Measurements from ENCODE around the gene SRGAP2C.
"Not testable (repeated sequence)": the region's sequence is repeated elsewhere in the genome, so short reads cannot be mapped to it uniquely, and the experiment has no call there.

Gene SRGAP2C

DNA sequence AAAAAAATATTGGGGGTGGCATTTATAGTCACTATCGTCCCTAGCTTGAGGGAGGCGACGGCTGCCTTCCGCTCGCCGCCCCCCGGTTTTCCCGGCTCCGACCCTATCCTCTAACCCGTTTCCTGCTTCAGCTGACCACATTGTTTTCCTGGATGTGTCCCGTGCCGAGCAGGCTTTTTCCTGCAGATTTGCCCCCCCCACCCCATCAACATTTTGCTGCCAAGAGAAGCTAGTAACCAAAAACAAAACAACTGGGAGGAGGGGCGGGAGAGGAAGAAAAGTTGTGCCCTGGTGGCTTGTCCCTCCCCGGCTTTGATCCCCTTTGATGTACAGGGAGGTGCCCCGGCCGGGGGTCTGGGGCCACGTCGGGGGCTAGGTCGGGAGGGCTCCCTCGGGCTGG is 1.4 kb downstream of the SRGAP2C start:
- not testable (repeated sequence) for DNase-seq (ENCODE audit: low spot score)

DNA sequence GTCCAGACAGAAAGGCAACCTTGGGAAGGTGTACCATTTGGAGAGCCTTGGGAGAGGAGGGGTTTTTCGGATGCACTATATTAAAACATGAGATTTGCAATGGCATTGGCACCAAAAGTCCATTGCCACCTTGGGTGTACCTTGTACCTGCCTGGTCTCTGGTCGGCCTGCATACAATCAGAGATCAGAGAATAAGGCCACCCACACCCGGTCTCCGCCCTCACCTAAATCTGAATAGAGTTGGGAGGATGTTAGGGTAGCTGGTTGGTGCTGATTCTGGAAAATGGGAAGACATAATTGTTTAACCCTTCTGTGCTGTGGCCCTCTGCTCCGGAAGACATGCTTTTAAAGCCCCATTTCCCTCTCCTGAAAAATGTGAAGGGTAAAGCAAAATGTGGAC is 3.1 kb downstream of the SRGAP2C start:
- DNase-seq (ENCODE audit: low spot score), result not testable (repeated sequence)

DNA sequence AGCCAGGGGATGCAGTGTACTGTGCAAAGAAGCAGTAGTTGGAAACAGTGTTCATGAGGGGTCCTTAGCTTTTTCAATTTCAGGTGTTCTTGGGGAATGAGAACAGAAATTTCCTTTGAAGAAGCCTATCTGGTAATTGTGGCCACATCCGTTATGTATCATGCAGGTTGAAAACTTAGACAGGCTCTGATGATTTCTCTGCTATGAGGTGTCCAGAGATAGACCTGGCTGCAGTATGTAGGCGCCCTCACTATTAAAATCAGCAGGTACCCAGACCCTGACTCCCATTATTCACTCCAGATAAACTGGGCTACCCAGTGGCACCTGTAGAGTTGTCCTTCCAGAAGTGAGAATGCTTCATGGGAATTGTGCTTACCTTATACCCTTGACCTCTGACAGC is 7.7 kb downstream of the SRGAP2C start:
- not testable (repeated sequence) for DNase-seq (ENCODE audit: low spot score)

DNA sequence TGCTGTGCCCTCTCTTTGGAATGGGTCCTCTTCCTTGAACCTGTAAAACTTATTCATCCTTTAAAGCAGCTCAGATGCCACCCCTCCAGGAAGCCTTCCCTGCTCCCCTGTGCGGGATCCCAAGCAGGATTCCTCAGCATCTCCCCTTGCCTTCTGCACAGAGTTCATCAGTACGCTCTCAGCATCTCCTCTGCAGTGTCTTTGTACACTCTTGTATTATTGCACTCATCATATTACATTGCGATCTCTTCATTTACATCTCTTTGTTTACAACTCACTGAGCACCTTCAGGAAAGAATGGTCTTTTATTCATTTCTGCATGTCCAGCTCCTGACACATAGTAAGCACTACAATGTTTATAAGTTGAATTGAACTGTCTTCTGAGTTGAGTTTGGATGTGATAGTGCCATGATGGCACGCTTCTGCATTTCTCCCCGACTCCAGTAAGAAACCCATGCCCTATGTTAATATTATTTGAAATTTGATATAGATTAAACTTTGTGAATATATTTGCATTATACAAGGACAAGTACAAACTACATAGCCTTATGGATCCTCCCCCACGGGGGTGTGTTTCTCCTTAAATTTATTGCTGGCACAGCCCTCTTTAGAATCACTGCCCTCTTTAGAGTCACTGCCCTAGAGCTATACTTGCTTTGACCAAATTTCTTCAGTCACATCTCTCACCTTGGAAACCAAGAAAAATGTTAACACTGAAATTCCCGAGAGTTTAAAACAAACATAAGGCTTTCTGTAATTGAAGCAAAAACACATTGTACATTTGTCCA is 12.5 kb downstream of the SRGAP2C start:
- not testable (repeated sequence) for DNase-seq (ENCODE audit: low spot score)

DNA sequence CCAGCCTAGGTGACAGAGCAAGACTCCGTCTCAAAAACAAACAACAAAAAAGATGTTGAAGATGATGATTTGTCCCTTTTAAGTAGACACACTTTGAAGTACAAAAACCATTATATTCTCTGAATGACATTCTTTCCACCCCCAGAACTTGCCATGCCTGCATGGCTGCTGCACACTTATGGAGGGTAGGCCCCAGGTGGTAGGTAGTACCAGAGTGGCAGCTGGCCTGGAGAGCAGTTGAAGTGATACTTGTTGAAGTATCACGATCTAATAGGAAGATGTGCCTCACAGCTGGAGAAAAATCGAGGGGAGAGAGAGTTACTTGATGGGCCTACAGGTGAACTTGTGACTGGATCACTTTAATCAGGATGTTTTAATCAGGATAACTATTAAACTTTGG is 15.0 kb downstream of the SRGAP2C start:
- DNase-seq (ENCODE audit: low spot score), result not testable (repeated sequence)

DNA sequence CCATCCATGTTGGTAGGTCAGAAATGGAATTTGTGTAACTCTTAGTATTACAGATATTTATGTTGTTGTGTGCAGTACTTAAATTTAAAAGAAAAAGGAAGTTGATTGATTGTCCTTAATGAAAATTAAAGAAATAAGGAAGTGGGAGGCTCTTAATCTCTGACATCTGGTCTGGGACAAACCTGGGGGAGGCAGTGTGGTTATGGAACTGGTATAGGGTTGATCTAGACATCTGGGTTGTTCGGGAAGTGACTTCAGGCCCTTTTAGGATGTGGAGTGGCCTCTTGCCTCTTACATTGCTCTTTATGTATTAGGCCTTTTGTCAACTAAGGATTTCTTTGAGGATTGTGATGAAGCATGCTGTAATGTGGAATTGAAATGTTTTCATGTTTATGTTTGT is 15.5 kb downstream of the SRGAP2C start:
- DNase-seq (ENCODE audit: low spot score), result not testable (repeated sequence)

DNA sequence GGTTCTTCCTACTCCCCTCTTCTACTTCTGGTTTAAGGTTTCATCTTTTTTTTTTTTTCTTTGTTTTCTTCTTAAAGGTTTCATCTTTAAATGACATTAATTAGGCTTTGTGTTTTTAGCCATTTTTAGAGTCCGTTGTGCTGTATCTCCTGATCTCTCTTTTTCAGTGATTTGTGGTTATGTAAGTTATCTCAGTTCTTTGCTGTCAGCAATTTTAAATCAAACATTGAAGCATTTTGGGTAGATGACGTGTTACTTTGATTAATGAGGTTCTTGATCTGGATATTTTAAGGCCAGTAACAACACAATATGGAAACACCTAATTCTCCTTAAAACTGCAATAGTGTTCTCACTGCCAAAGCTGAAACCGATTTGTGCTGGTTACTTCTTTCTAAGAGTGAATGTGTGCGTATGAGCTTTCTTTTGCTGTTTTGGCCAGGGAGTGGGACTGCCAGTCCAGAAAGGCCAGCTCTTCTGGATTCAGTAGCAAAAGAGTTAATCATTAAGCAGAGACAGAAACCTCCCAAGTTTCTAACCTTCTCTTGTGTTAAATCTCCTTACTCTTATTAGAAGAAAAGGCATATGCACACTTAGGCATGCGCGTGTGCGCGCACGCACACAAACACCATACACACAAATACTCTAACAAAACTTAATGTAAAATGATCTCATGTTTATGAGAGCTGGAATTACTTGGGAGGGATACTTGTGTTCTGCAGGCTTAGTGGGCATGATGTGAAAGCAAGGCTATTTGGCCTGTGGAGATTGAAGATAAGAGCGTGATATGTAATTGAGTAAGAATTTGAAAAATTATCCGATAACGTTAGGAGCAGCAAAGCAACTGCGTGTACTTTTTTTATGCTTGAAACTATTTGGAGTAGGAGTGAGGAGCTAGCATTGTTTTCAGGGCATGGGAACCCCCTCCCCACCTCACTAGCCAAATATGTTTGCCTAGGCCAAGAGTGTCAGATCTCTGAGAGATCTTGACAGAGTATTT is 16.5 kb downstream of the SRGAP2C start:
- DNase-seq (ENCODE audit: low spot score), result not testable (repeated sequence)

DNA sequence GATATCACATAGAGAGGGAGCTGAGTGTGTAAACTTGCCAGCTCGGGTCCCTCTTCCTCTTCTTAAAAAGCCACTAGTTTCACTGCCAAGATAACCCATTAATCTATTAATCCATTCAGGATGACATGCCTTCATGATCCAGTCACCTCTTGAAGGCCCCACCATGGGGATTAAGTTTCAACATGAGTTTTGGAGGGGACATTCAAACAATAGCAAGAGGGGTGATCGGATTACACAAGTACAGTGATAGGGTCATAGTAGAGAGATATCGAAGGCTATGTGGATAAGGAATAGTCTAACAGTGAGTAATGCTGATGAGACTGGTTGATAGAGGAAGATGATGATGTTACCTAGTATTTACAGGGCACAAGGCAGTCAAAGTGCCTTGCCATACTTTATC is 18.2 kb downstream of the SRGAP2C start:
- not testable (repeated sequence) for DNase-seq (ENCODE audit: low spot score)

DNA sequence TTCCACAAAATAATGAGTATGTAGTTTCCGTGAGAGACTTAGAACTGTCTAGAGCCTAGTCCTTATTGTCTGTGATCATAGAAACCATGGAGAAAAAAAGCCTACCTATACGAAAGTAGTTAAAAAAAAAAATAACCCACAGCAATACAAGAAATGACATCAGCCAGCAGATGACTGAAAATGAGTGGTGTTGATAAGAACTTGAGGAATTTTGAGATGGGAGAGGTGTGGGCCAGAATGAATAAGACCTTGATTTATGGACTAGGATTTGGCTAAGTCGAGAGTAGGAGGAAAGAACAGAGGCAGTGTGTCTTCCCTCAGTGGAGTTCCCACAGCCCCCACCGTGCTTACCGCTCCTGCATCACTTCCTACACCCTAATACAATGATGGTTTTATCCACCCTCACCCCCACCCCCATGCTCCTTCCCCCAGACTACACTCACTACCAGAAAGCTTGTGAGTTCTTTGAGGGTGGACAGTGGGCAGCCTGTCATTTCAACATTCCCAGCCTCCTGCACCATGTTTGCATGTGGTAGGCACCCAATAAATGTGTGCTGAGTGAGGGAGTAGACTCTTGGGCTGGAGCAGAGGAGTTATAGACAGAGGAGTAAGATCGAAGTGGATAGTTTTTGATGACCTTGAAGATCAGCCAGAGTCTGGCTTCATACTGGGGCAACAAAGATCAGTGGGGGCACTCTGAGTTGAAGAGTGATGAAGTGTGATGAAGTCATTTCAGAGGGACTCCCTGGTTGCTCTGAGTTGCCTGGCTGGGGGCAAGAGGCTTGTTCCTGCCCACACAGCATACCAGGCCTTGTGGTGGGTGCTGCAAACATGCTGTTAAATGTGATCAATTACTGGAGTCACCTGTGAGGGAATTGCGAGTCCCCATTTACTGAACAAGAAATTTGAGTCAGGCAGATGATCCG is 21.3 kb downstream of the SRGAP2C start:
- DNase-seq (ENCODE audit: low spot score), result not testable (repeated sequence)

DNA sequence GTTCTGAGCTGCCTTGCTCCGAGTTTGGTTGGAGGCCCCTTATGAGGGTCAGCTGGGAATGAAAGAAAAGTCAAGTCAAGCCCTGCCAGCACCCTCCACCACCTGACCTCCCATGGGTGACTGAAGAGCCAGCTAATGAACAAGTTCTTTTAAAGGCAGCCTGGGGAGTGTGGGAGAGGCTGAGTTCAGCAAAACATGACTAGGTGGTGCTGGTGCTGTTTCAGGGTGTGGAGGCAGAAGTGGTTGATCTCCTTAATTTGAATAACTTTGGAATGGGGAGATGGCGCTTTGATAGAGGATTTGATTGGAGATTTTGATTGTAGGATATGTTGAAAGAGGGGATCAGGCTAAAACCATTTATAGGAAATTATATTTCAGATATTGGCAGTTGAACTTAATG is 22.6 kb downstream of the SRGAP2C start:
- DNase-seq (ENCODE audit: low spot score), result not testable (repeated sequence)

DNA sequence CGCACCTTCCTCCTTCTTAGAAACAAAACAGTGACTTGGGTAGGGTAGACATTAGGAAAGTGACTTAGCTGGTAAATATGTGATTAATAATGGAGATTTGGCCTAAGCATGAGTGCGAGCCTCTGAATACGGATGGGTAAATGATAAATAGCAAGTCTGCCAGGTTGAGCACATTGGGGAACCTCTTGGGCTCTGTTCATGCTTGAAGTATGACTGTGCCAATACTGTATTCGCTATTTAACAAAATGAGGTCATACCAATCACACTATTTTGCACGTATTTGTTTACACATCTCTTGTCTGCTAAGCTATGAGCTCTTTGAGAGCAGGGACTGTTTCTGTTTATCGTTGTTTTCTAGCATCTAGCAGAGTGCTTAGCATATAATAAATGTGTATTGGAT is 23.6 kb downstream of the SRGAP2C start:
- not testable (repeated sequence) for DNase-seq (ENCODE audit: low spot score)

DNA sequence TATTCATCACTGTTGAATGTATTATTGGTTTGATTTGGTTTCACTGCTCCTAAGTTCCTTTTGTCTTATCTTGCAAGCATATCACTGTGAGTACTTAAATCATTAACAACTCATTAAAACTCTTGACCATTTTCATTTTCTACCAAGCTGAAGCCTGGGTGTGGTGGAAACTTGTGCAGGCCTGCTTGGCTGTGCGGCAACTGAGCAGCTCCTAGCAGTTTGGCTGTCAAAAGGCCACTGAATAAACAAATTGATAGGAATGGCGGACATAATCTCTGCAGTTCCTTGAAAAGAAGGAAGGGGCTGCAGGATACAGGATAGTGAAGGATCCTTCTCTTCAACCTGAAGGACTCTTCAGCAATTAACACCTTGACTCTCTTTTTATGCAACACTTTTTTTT is 26.0 kb downstream of the SRGAP2C start:
- DNase-seq (ENCODE audit: low spot score), result not testable (repeated sequence)

DNA sequence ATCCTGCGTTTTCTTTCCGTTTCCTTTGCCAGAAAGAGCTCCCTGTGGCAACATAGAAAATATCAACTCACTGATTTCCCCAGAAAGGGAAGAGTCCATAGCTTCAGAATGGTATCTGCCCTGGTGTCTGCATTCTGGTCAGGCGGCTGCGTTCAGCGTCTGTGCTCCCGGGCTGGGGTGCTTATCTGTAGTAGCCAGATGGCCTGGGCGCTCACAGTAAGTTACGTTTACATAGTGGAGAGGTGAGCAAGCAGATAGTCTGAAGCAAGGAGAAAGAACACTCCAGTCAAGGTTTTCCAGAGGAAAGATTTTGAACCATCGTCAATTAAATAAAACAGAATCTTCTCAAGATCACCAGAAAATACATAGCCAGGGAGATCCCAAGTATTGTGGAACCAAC is 28.7 kb downstream of the SRGAP2C start:
- DNase-seq (ENCODE audit: low spot score), result not testable (repeated sequence)

DNA sequence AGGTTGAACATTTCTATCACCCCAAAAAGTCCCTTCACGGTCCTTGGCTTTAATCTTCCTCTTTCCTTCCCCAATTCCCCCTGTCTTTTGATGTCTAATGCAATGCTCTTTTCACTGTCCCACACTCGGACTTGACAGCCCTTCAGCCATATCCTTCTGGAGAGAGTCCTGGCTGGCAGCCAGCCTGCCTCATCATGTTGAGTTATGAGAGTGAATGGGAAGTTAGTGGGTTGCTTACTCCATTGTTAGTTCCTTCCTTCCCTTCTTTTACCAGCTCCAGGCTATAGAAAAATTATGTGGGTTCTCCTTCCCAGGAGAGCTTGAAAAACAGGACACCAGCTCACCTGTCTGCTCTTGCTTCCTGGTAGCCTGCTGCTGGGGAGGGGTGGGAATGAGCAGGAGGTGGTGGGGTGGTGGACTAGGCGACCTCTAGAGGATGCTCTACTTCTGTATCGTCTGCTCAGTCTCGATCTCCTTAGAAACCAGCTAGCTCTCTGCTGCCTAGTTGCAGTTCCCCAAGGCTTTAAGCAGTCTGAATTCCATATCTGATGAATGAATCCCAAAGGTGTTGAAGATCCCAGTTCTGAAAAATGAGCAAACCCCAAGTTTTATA is 29.9 kb downstream of the SRGAP2C start:
- not testable (repeated sequence) for DNase-seq (ENCODE audit: low spot score)

DNA sequence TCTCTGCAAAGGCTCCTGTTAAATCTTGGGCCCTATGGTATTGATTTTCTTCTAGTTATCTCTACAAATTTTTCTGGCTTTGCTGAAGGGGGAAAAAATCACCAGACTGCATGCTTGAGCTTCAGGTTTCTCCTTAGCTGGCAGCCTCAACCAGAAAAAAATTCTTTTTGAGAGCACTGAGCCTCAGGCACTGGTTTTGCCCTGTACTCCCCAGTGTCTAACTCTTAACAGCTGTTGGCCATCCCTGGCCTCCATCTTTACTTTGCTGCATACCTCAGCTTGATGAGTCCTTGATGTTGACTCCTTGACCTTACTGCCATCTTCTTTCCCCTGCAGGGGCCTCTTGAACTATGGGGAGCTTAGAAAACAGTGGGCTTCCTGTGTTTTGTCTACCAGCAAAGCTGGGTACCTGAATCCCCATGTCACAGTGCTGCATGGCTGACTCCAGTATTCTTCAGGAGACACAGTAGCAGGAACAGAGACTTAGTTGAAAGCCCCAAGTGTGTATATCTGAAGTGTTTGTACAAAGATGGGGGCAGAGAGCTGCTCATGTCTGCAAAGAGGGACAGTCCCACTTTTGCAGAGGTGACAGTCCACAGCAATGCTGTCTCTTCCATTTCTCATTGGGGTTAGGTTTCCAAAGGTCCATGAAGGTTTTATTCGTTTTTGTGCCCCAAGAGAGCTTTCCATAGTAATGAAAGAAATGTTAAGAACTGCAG is 31.1 kb downstream of the SRGAP2C start:
- not testable (repeated sequence) for DNase-seq (ENCODE audit: low spot score)

DNA sequence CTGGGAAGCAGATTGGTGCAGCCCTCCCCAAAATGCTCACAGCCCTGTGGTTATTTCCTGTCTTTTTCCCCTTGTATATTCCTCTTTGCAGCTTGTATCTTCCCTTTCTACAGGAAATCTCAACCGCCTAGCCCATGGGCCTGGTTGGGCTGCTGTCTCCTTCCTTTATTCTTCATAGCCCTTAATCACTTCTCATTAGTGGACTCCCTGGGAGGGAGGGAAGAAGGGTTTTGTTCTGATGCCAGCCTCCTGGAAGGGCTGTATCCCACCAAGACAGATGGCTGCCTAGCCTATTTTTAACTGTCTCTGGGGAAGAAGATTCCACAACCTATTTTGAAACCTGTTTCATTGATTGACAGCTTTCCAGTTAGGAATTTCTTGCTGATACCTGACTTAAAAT is 31.9 kb downstream of the SRGAP2C start:
- DNase-seq (ENCODE audit: low spot score), result not testable (repeated sequence)

DNA sequence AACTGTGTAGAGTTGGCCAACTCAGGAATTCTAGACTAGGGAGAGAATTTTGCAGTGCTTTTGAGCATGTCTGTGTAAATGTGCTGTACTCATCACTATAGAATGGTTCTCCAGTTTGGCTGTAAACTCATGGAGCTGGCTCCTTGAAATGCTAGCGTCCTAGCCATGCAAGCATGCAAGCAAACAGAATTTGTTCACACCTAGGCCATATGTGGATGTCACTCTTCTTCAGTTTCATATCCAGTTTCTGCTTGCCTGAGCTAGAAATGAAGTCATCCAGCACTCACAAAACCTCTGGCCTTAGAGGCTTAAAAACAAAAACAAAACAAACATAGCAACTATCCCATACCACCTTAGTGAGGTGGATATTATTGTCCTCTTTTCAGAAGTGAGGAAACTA is 37.0 kb downstream of the SRGAP2C start:
- DNase-seq (ENCODE audit: low spot score), result not testable (repeated sequence)

DNA sequence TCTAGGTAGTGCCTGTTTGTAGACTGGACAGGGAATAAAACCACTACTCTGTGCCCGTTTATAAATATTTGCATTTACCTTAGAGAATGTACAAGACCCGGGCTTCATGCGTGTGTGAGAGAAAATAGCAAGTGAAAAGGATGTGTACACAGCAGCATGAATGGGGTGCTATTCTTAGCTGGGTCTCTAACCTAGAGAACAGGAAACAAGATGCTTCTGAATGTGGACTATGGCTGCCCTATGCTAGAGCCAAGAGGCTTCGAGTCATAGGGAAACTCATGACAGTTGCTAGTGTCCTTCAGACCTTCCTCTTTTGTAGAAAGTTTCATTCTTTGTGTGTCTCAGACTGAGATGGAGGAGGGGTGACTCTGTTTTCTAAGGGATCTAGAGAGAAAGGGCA is 39.9 kb downstream of the SRGAP2C start:
- DNase-seq (ENCODE audit: low spot score), result not testable (repeated sequence)

DNA sequence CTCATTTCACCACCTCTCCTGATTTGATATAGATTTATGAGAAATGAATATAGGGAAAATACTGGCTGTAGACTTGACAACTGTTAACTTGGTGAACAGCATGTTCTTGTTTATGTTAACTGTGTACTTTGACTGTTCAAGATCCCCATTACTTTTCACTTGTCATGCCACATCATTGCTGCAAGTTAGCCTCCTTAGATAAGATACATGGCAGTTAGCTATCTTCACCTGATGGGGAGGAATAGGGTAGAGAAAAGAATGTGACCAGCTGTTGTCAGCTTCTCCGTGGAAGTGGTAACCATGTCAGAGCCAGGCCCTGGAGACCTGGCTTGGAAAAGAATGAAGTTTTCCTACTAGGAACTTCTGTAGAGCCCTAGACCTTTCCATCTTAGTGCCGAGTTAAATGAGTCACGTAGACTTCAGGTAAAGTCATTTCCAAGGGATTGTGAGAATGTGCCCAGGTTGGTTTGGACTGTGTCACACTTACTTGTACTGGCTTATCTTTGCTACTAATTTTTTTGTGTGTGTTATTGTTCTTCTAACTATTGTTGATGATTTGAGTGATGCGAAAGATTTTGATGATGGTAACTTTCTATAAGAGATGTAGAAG is 41.6 kb downstream of the SRGAP2C start:
- not testable (repeated sequence) for DNase-seq (ENCODE audit: low spot score)

DNA sequence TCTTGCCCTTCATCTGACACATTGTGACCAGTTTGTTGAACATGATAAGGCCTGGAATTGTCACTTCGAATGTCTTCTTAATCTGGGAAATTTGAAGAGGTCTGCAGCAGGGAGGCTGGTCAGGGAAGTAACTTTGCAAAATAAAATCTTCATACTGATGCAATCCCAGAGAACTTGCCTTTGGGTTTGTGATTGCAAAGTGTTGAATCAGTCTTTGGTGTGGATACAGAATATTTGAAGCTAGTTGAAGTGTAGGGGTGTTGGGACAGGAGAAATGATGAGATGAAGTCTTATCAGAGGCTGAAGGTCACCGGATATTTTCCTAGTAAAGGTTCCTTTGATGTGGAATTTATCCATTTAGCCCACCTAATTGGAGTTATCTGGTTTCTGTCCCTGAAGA is 42.1 kb downstream of the SRGAP2C start:
- DNase-seq (ENCODE audit: low spot score), result not testable (repeated sequence)

Data from HuH-7 (cell line).